Karpas-422 (cell line): ENCODE data around the gene RASAL1. TPM values are rescaled to one million over a fixed set of nuclear protein-coding genes. Genes with fewer than 3 reads are reported as not detected.

Source experiments
- DNase-seq: peaks from one replicate; pipeline ENCODE4 v3.0.0-alpha.2; 2015
- H2AFZ ChIP-seq: fragments of 200-600 bp; sonication (generic); 2 replicates; pipeline ENCODE4 v1.6.1; 2014; ENCODE audit warnings: antibody characterized with exemption, low read length, mixed read lengths
- H3K27ac ChIP-seq: fragments of 200-600 bp; sonication (generic); 2 replicates; pipeline ENCODE4 v1.5.1; 2014; ENCODE audit warnings: mild to moderate bottlenecking, low read length, moderate library complexity
- H3K27me3 ChIP-seq: fragments of 200-600 bp; sonication (generic); 2 replicates; pipeline ENCODE4 v1.6.1; 2014; ENCODE audit warnings: low read length, mixed read lengths
- H3K36me3 ChIP-seq: fragments of 200-600 bp; sonication (generic); 2 replicates; pipeline ENCODE4 v1.6.1; 2014; ENCODE audit warnings: low read length, mixed read lengths; ENCODE audit not compliant: insufficient read depth
- H3K4me1 ChIP-seq: fragments of 200-600 bp; sonication (generic); 2 replicates; pipeline ENCODE4 v1.6.1; 2014; ENCODE audit warnings: mild to moderate bottlenecking, low read length, mixed read lengths
- H3K4me2 ChIP-seq: fragments of 200-600 bp; sonication (generic); 2 replicates; pipeline ENCODE4 v1.6.1; 2014; ENCODE audit warnings: low read length, low read depth, mild to moderate bottlenecking; ENCODE audit not compliant: poor library complexity, severe bottlenecking
- H3K4me3 ChIP-seq: fragments of 200-600 bp; sonication (generic); 2 replicates; pipeline ENCODE4 v1.5.1; 2014; ENCODE audit warnings: mild to moderate bottlenecking, antibody characterized with exemption, low read length, mixed read lengths
- H3K79me2 ChIP-seq: fragments of 200-600 bp; sonication (generic); 2 replicates; pipeline ENCODE4 v1.6.1; 2014; ENCODE audit warnings: mild to moderate bottlenecking, low read length, mixed read lengths
- H3K9ac ChIP-seq: fragments of 200-600 bp; sonication (generic); 2 replicates; pipeline ENCODE4 v1.6.0; 2014; ENCODE audit warnings: low read length
- H3K9me2 ChIP-seq: fragments of 200-600 bp; sonication (generic), shearing (Covaris generic); replicated peaks from 2 replicates; pipeline ENCODE4 v1.6.0; 2014; ENCODE audit warnings: mild to moderate bottlenecking, low read length, moderate library complexity; ENCODE audit not compliant: insufficient read depth
- H3K9me3 ChIP-seq: fragments of 300-700, 200-600 bp; sonication (generic); 2 replicates; pipeline ENCODE4 v1.6.1; 2014; ENCODE audit warnings: low read length, mixed read lengths
- H4K20me1 ChIP-seq: fragments of 200-600 bp; sonication (generic); 2 replicates; pipeline ENCODE4 v1.6.1; 2014; ENCODE audit warnings: mild to moderate bottlenecking, antibody characterized with exemption, low read length, low read depth; ENCODE audit not compliant: insufficient read depth
- total RNA-seq: library from RNA; depleted of rRNA; stranded (reverse); fragments of >200 nt; shearing (Covaris generic); gene quantifications from 2 replicates; pipeline ENCODE4 v1.2.3, GENCODE V29; 2014; ENCODE audit warnings: low replicate concordance

The RASAL1 gene
- total RNA-seq, 1 experiment from 2014 or later: 3.4 TPM

DNA sequence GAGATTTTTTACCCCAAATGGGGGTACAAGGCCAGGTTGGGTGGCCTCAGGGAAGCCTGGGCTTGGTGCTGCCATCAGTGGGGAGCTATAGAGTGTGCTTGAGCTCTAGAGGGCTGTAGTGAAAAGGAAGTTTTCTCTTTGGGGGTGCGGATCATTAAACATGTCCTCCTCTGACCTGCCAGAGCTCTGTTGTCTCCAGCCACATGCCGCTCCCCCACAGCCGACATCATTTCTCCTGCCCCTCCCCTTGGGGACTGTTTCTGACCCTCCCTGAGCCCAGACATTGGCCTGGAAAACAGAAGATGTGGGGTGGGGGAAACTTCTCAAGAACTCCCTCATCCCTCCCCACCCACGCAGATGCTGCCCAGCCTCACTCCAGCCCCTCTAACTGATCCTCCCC is 53.7 kb downstream of the RASAL1 start:
- Histone ChIP-seq H3K79me2 (peaks cover 58% of the 10 kb centered on the region), H3K4me2 (no peak overlapping the region), H3K27ac (peak overlapping the region; percentile 93), H3K36me3 (peaks cover 60% of the 10 kb centered on the region), H4K20me1 (no peaks in the 10 kb centered on the region), H3K9me3 (no peaks in the 10 kb centered on the region), H3K4me1 (peaks cover 95% of the 10 kb centered on the region), H3K27me3 (no peaks in the 10 kb centered on the region), H2AFZ (no peak overlapping the region), H3K9me2 (no peaks in the 10 kb centered on the region), H3K9ac (no peak overlapping the region), H3K4me3 (no peak overlapping the region)
- DNase-seq: no peak

DNA sequence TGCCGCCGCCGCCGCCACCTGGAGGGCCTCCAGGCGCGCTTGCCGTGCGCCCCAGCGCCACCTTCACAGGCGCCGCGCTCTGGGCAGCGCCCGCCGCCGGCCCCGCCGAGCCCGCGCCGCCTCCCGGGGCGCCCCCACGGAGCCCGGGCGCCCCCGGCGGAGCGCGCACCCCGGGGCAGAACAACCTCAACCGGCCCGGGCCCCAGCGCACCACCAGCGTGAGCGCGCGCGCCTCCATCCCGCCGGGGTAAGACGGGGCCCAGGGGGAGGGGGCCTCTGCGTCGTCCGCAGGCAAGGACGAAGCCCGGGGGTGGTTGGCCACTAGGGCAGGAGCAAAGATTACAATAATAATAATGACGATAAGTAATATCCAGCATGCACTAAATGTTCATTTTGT is 57.7 kb downstream of the RASAL1 start:
- Histone ChIP-seq H3K9ac (peak overlapping the region; percentile 62), H3K9me2 (no peaks in the 10 kb centered on the region), H3K36me3 (peaks cover 29% of the 10 kb centered on the region), H3K4me2 (peak overlapping the region; percentile 53), H3K4me1 (peaks cover 95% of the 10 kb centered on the region), H4K20me1 (no peaks in the 10 kb centered on the region), H3K27ac (peak overlapping the region; percentile 99), H2AFZ (no peak overlapping the region), H3K4me3 (no peak overlapping the region), H3K79me2 (peaks cover 52% of the 10 kb centered on the region), H3K27me3 (no peaks in the 10 kb centered on the region), H3K9me3 (no peaks in the 10 kb centered on the region)
- DNase-seq: no peak

GRCh38 chr12:113077057-113077858 is 58.3 kb downstream of the RASAL1 start:
- peak overlapping the region; percentile 62 for H3K9ac ChIP-seq
- H3K9me3 ChIP-seq: no peaks in the 10 kb centered on the region
- no peak for DNase-seq
- H3K9me2 ChIP-seq: no peaks in the 10 kb centered on the region
- H3K4me3 ChIP-seq: peak overlapping the region; percentile 11; the same call in 1 of the 2 replicates
- H3K4me2 ChIP-seq: peak overlapping the region; percentile 51
- H3K4me1 ChIP-seq: peaks cover 95% of the 10 kb centered on the region
- H3K27ac ChIP-seq: peak overlapping the region; percentile 99
- H2AFZ ChIP-seq: no peak overlapping the region
- no peaks in the 10 kb centered on the region for H3K27me3 ChIP-seq
- peaks cover 52% of the 10 kb centered on the region for H3K79me2 ChIP-seq
- H4K20me1 ChIP-seq: no peaks in the 10 kb centered on the region
- H3K36me3 ChIP-seq: peaks cover 26% of the 10 kb centered on the region

- peak overlapping the region; percentile 99 for H3K27ac ChIP-seq
- no peak overlapping the region for H2AFZ ChIP-seq
- peak; percentile 96 for DNase-seq
- H4K20me1 ChIP-seq: no peaks in the 10 kb centered on the region
- peaks cover 99% of the 10 kb centered on the region for H3K4me1 ChIP-seq
- H3K9me2 ChIP-seq: no peaks in the 10 kb centered on the region
- peak overlapping the region; percentile 63 for H3K4me2 ChIP-seq
- H3K36me3 ChIP-seq: peaks cover 16% of the 10 kb centered on the region
- peak overlapping the region; percentile 62 for H3K9ac ChIP-seq
- H3K4me3 ChIP-seq: peak overlapping the region; percentile 37
- no peaks in the 10 kb centered on the region for H3K9me3 ChIP-seq
- H3K27me3 ChIP-seq: no peaks in the 10 kb centered on the region
- H3K79me2 ChIP-seq: peaks cover 41% of the 10 kb centered on the region
Observed at GRCh38 chr12:113075137-113075683, 60.4 kb downstream of the RASAL1 start.

GRCh38 chr12:113073586-113073985 is 62.0 kb downstream of the RASAL1 start:
- Histone ChIP-seq H3K27ac (peak overlapping the region; percentile 99), H3K4me2 (peak overlapping the region; percentile 58), H3K4me1 (peaks cover 99% of the 10 kb centered on the region), H3K36me3 (peaks cover 21% of the 10 kb centered on the region), H2AFZ (no peak overlapping the region), H3K9ac (peak overlapping the region; percentile 58), H4K20me1 (peaks cover 3% of the 10 kb centered on the region; the same call in 1 of the 2 replicates), H3K4me3 (no peak overlapping the region; the same call in 1 of the 2 replicates), H3K79me2 (peaks cover 41% of the 10 kb centered on the region), H3K27me3 (no peaks in the 10 kb centered on the region), H3K9me2 (no peaks in the 10 kb centered on the region), H3K9me3 (no peaks in the 10 kb centered on the region)
- DNase-seq: no peak

- Histone ChIP-seq H2AFZ (no peak overlapping the region), H3K9me2 (no peaks in the 10 kb centered on the region), H3K27ac (peak overlapping the region; percentile 99), H3K4me1 (peaks cover 100% of the 10 kb centered on the region), H3K4me2 (peak overlapping the region; percentile 86), H3K4me3 (no peak overlapping the region), H3K9me3 (no peaks in the 10 kb centered on the region), H3K9ac (peak overlapping the region; percentile 89), H4K20me1 (peaks cover 3% of the 10 kb centered on the region; the same call in 1 of the 2 replicates), H3K79me2 (peaks cover 45% of the 10 kb centered on the region), H3K27me3 (no peaks in the 10 kb centered on the region), H3K36me3 (peaks cover 24% of the 10 kb centered on the region)
- peak; percentile 61 for DNase-seq
Observed at GRCh38 chr12:113072136-113072535, 63.4 kb downstream of the RASAL1 start.

- Histone ChIP-seq H3K4me2 (peak overlapping the region; percentile 86), H3K4me1 (peaks cover 100% of the 10 kb centered on the region), H3K9me3 (no peaks in the 10 kb centered on the region), H3K36me3 (peaks cover 31% of the 10 kb centered on the region), H3K9me2 (no peaks in the 10 kb centered on the region), H2AFZ (no peak overlapping the region), H3K9ac (peak overlapping the region; percentile 89), H4K20me1 (peaks cover 3% of the 10 kb centered on the region; the same call in 1 of the 2 replicates), H3K79me2 (peaks cover 46% of the 10 kb centered on the region), H3K4me3 (0 out of 2 replicates have a peak overlapping the region, but pooled peaks have one; percentile 7), H3K27me3 (no peaks in the 10 kb centered on the region), H3K27ac (peak overlapping the region; percentile 99)
- DNase-seq: no peak
Observed at GRCh38 chr12:113071135-113072112, 64.1 kb downstream of the RASAL1 start.
